DMS 273 (cell line): Measurements from ENCODE around the gene DDN.
A peak's percentile ranks its signal among the peaks of the same experiment; 100 is the strongest.

Source experiments
- DNase-seq: peaks from one replicate; lab custom pipeline; 2025; ENCODE audit not compliant: unreplicated experiment; lab: John Stamatoyannopoulos, UW

DDN gene

GRCh38 chr12:48969160-48969771 lies 29.9 kb downstream of the DDN start:
- DNase-seq, result no peak

- no peak for DNase-seq
Measured at GRCh38 chr12:48968467-48968866, 30.7 kb downstream of the DDN start.

DNA sequence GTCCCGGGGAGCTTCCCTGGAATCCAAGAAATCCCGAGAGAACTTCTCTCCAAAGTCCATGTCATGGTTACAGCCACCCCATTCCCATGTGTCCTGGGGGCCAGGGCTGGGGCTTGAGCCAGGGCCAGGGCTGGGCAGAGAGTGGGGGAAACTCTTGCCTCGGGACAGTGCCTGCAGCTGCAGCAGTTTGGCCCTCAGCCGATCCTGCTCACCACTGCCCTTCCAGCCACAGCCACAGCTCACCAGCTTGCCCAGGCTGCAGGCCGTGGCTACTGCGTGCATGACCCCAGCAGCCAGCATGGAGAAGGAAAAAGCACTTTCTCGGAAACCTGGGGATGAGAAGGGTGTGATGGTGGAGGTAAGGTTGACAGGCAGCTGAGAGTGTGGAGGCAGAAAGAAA lies 31.2 kb downstream of the DDN start:
- no peak for DNase-seq

DNA sequence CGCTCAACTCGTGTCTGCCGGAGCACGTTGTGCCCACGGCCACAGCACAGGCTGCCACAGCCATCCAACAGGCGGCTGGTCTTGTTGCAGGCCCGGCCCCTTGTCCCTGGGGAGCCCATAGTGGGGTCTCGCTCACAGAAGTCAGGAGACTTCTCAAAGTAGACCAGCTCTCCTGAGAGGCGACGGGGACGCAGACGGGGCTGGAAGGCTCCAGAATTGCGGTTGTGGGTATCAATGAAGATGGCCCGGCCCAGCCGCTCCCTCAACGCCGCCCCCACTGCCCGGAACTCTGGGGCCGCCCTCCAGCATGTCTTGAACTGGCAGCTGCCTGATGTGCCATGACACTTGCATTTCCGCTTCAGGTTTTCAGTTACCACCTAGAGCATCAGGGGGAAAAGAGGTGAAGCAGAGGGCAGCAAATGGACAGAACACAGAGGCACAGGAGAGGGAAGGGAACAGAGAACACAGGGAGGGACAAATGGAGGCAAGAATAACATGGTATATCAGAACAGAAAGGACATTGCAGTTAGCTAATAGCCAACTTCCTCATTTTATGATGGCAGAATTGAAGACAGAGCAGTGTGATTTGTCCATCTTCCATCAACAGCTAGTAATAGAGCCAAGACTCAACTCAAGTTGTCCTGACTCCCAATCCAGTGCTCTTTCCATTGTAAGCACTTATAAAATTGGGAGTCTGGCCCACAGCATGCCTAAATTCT lies 32.8 kb downstream of the DDN start:
- DNase-seq, result no peak

GRCh38 chr12:48965298-48965838 lies 33.8 kb downstream of the DDN start:
- peak; percentile 27 for DNase-seq

DNA sequence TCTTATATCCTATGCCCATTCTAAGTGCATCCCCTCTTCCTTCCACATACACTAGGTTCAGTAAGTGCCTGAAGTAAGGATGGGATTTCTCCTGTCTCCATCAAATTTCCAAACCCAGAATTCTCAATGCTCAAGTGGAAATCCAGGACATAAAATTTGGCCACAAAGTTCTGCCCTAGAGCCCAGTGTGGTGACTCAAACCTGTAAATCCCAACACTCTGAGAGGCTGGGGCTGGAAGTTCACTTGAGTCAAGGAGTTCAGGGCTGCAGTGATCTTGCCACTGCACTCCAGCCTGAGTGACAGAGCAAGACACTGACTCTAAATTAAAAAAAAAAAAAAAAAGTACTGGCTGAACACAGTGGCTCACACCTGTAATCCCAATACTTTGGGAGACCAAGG lies 37.4 kb downstream of the DDN start:
- DNase-seq, result no peak

DNA sequence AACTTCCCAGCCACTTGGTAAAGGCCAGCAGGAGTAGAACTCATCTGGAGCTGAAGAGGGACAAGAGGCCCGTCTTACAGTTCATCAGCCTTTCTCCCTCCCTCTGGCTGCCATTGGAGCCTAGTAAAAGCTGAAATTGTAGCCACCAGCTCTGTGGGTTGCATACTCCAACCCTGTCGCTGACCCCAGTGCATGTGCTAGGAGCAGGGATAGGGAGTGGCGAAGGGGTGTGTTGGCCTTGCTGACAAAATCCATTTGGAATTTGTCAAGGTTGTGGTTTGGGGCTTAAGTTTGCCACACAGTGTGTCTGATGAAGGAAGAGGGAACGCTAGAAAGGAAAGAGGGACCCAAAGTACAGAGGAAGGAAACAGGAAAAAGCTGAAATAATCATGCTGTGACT lies 37.8 kb downstream of the DDN start:
- no peak for DNase-seq

GRCh38 chr12:48960834-48961233 lies 38.3 kb downstream of the DDN start:
- no peak for DNase-seq

GRCh38 chr12:48958049-48958388 lies 41.2 kb downstream of the DDN start:
- no peak for DNase-seq

- peak; percentile 97 for DNase-seq
Measured at GRCh38 chr12:48957141-48958048, 41.8 kb downstream of the DDN start, which contains the start of gene ARF3. TSS of gene ARF3 (minus strand) at chr12:48957487. CDS start at chr12:48941095, 16,392 bp downstream.

DNA sequence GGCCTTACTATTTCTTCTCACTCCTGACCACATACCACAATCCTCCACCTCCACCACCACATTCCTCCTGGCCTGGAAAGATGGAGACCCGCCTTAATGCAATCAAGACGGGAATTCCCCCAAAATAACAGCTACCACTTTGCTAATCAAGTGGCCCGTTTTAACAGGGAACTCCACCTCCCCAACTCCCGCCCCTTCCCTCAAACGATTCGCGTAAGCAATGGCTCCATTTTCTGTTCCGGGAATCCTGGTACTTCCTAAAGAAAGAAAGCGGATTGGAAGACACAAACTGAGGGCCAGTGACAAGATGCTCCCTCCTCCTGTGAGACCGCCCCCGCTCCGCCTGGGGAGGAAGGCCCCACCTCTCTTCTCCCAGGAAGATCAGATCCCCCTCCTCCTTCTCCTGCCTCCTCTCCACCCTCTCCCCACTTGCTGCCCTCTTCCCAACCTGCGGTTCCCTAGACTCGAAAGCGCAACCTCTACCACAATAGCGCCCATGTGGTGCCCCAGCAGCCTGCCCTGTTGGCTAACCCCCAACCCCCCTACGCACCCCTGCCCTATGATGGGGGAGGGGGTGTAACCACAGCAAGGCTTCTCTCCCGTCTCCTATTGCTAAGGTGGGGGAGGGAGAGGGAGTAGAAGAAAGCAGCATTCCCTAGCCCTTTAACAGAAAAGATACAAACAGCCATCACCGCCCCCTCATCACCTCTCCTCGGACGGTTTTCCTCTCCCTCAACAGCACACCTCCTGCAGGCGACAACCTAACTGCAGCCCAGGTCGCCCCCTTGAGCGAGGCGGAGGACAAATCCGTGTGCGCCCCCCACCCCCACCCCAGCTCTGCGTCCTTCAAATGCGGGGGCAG lies 42.7 kb downstream of the DDN start:
- peak; percentile 93 for DNase-seq

DNA sequence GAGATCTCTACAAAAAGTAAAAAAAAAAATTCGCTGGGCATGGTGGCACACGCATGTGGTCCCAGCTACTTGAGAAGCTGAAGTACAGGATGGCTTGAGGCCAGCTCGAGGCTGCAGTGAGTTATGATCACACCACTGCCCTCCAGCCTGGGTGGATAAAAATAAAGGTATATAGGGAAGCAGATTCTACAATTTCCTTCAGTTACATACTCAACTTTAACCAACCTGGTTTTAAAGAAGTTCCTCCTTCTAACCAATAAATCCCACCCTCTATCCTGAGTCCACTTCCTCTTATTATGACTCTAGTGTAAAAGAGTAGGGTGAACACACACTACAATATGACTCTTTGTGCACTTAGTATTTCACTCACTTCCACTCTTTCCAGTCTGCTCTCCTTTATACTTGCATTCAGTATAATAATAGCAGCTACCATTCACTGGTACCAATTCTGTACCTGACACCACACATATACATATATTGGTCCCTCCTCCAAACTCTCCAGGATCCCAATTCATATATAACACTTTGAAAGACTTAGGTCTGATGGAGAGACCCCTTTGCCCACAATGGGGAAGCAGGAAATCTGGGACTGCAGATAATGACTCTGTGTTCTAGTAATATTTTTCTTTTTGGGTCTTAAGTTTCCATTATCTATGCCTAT lies 44.2 kb downstream of the DDN start:
- no peak for DNase-seq

DNA sequence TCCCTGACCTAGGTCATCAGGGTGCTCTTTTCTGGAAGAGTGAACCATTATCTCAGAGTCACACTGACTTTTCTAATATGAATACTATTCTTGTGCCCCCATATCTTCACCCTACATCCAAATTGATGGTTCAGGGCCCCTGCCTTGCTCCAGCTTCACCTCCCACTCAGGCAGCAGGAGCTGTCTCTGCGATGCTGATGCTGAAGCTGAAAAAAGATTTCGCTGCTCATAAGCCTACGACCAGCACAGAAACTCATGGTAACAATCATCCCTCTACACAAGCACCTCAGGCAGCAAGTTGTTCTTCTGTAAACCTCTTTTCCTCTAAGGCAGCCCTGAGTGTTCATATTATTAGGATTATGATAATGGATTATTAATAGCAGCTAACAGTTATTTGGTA lies 45.1 kb downstream of the DDN start:
- no peak for DNase-seq

- no peak for DNase-seq
Measured at GRCh38 chr12:48952691-48953090, 46.5 kb downstream of the DDN start.

- DNase-seq, result no peak
Measured at GRCh38 chr12:48947727-48948126, 51.4 kb downstream of the DDN start.

DNA sequence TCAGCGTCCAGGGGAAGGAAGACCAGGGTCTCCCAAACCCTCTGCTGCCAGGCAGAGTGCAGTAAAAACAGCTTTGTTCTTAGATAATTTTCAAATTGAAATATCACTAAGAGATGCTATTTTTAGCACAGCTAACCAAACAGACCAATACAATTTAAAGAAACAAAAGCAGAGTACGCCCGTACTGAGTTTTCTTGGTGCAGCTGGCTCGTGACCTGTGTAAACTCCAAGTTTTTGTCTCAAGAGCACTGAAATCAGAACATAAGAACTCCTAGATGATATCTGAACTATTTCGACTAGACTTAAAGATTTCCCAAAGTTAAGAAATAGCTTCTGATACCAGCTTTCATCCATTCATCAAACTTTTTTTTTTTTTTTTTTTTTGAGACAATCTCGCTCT lies 52.2 kb downstream of the DDN start:
- DNase-seq, result no peak

GRCh38 chr12:48946205-48946604 lies 53.0 kb downstream of the DDN start:
- peak; percentile 65 for DNase-seq
